Effector memory CD8-positive, alpha-beta T cell (primary cell): ENCODE measurements around the gene ARHGAP28.
"Not testable (repeated sequence)": the region's sequence is repeated elsewhere in the genome, so short reads cannot be mapped to it uniquely, and the experiment has no call there.

Experiments used
- ATAC-seq: fragments of 150-1000 bp; cut with Tn5 transposase; replicated peaks from 2 replicates; pipeline ENCODE4 v1.10.0; 2021; ENCODE audit warnings: mild to moderate bottlenecking, moderate library complexity
- DNase-seq, 3 experiments: peaks; one replicate each; pipeline ENCODE4 v3.0.0; 2021
- H3K27ac Mint-ChIP-seq, 2 donors: one replicate each; pipeline ENCODE4 v1.8.0; 2022; ENCODE audit warnings: mild to moderate bottlenecking in 2 of 2, mixed read lengths in 2 of 2, moderate library complexity in 2 of 2
- H3K27me3 Mint-ChIP-seq, 2 donors: one replicate each; pipeline ENCODE4 v1.8.0; 2022; ENCODE audit warnings: mixed read lengths in 2 of 2
- H3K36me3 Mint-ChIP-seq: one replicate; pipeline ENCODE4 v1.8.0; 2022; ENCODE audit warnings: mild to moderate bottlenecking, moderate library complexity, mixed read lengths; ENCODE audit not compliant: insufficient read depth
- H3K4me1 Mint-ChIP-seq, 2 donors: one replicate each; pipeline ENCODE4 v1.8.0; 2022; ENCODE audit warnings: low read depth in 2 of 2, mixed read lengths in 2 of 2
- H3K4me3 Mint-ChIP-seq, 2 donors: one replicate each; pipeline ENCODE4 v1.8.0; 2022; ENCODE audit warnings: mild to moderate bottlenecking in 2 of 2, mixed read lengths in 2 of 2, moderate library complexity in 2 of 2
- H3K9me3 Mint-ChIP-seq, 2 donors: one replicate each; pipeline ENCODE4 v1.8.0; 2022; ENCODE audit warnings: mixed read lengths in 2 of 2

ARHGAP28 gene

DNA sequence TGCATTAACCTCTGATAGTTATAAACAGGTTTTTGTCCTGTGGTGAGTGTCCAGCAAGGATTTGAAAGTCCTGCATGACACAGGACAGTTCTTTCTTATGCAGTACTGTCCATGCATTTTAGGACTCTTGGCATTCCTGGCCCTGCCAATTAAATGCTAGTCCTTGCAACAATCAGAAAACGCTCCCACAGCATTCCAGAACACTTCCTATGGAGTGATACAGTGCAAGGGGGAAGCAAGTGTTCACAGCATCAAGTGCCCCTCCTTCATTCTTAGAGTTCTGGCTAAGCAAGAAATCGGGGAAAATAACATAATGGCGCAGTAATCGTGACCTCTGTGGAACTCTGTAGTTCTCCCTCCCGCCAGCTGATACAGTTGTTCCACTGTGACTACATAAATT, 62.9 kb downstream of the ARHGAP28 start:
- Mint-ChIP-seq H3K27me3 (no peaks in the 10 kb centered on the region), H3K4me1 (no peaks in the 10 kb centered on the region), H3K4me3 (no peak overlapping the region), H3K27ac (no peak overlapping the region), H3K9me3 (peaks cover 13 to 15% of the 10 kb centered on the region in 2 donors), H3K36me3 (no peaks in the 10 kb centered on the region)
- ATAC-seq (no peak), DNase-seq (no peak)

DNA sequence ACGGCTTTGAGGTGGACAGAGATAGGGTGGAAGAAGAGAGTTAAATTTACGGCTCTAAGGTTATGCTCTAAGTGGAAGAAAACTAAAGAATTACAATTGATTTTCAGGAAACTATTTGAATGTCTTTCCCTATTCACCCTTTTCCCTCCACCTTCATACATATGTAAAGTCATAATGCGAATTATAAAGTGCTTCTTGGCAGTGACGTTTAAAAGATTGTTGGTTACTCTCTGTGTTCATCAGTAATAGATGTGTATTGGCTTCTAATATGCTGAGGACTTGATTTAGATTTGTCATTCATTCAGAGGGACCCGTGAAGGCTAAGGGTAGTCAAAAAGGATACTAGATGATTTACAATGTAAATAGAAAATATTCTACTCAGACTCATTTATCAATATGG, 63.9 kb downstream of the ARHGAP28 start:
- Mint-ChIP-seq H3K27ac (no peak overlapping the region), H3K36me3 (no peaks in the 10 kb centered on the region), H3K4me3 (no peak overlapping the region), H3K4me1 (no peaks in the 10 kb centered on the region), H3K9me3 (peaks cover 8% of the 10 kb centered on the region in 2 donors), H3K27me3 (no peaks in the 10 kb centered on the region)
- DNase-seq (no peak), ATAC-seq (no peak)

DNA sequence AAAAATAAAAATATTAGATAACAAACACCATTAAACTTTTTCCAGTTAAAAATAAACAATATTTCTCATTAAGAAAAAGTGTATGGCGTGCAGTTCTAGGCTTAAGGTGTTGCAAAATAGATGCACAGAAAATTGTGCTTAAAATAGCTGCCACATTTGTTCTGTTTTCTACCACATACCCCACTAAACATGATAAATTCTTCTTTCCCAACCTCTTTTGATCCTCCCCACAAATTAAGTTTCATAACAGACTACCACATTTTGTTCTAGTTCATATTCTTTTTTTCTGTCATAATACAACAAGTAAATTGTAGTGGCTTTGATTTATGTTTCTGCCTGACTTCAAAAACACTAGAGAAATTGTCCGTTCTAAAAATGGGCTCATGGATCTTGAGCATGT, 64.5 kb downstream of the ARHGAP28 start:
- H3K27me3 Mint-ChIP-seq = no peaks in the 10 kb centered on the region
- ATAC-seq (no peak), DNase-seq (no peak)
- no peaks in the 10 kb centered on the region for H3K4me1 Mint-ChIP-seq
- H3K27ac Mint-ChIP-seq = no peak overlapping the region
- H3K9me3 Mint-ChIP-seq = peaks cover 6 to 8% of the 10 kb centered on the region in 2 donors
- H3K36me3 Mint-ChIP-seq = no peaks in the 10 kb centered on the region
- H3K4me3 Mint-ChIP-seq = no peak overlapping the region

DNA sequence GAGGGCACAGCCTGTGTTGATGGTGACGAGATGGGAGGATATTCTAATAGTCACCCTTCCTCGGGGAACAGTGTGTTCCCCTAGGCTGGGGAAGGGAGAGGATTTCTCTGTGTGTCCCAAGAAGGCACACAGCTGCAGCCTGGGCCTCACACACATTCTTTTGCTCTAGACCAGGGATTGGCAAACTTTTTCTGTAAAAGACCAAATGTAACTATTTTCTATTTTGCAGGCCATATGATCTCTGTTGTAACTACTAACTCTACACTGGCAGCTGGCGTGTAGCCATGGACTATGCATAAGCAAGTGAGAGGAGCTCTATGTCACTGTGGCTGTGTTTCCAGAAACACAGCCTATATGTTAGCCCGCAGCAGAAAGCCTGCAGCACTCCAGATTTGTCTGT, 65.8 kb downstream of the ARHGAP28 start:
- H3K27ac Mint-ChIP-seq = no peak overlapping the region
- H3K4me1 Mint-ChIP-seq = no peaks in the 10 kb centered on the region
- no peaks in the 10 kb centered on the region for H3K36me3 Mint-ChIP-seq
- no peak for ATAC-seq
- no peaks in the 10 kb centered on the region for H3K27me3 Mint-ChIP-seq
- peaks cover 5 to 16% of the 10 kb centered on the region in 2 donors for H3K9me3 Mint-ChIP-seq
- DNase-seq = no peak
- H3K4me3 Mint-ChIP-seq = no peak overlapping the region

DNA sequence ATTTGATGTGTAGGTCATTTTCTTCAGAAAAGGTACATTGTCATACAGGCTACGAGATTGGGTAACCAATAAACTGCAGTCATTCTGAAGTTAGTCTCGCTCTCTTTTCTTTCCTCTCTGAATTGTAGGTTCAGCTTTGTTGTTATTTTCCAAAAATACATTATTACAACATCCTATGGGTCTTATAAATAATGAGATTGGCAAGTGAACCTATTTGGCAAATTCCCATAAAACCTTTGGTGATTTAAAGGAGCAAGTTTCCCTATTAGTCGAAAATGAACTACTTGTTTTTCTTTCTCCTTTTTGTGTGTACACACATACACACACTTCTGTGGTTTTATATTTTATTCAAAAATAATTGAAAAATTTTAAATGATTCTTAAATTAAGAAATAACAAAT, 67.0 kb downstream of the ARHGAP28 start:
- no peak overlapping the region for H3K27ac Mint-ChIP-seq
- peaks cover 2 to 19% of the 10 kb centered on the region in 2 donors for H3K9me3 Mint-ChIP-seq
- no peak overlapping the region for H3K4me3 Mint-ChIP-seq
- DNase-seq (no peak), ATAC-seq (no peak)
- no peaks in the 10 kb centered on the region for H3K36me3 Mint-ChIP-seq
- H3K27me3 Mint-ChIP-seq = no peaks in the 10 kb centered on the region
- H3K4me1 Mint-ChIP-seq = no peaks in the 10 kb centered on the region

DNA sequence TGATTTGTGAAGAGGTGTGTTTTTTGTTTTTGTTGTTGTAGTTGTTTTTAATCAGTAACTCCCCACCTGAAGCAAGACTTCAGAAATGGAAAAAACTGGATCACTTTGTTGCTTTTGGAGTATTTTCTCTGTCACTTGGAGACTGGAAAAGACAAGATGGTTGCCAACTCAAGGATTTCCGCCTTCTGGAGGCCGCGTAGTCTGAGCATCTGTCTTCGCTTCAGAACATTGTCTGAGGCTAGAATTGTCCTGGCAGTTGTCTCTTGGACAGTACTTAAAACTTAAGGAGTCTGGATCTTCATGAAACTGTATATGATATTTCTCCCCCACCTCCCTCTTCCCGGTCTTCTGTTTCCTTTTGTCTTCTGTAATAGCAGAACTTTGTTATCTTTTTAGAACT, 67.7 kb downstream of the ARHGAP28 start:
- Mint-ChIP-seq H3K4me1 (no peaks in the 10 kb centered on the region), H3K27ac (no peak overlapping the region), H3K4me3 (no peak overlapping the region), H3K27me3 (no peaks in the 10 kb centered on the region), H3K36me3 (no peaks in the 10 kb centered on the region), H3K9me3 (peaks cover 2 to 19% of the 10 kb centered on the region in 2 donors)
- DNase-seq (no peak), ATAC-seq (no peak)

DNA sequence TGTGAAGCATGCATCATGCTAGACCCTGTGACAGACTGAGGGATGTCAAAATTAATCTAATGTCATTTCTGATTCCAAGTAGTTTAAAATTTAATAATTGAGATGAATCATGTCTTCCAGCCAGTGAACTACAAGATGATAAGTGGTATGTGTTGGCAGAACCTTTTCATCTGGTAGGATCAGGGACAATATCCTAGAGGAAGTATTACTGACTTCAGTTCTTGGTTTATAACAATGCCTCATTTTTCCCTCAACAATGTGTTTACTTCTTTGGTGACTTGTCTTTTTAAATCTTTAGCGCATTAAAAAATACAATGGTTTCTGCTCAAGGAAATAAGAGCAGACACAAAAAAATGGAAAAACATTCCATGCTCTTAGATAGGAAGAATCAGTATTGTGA, 69.4 kb downstream of the ARHGAP28 start:
- no peak for ATAC-seq
- DNase-seq = no peak
- Mint-ChIP-seq H3K27me3 (no peaks in the 10 kb centered on the region), H3K4me3 (no peak overlapping the region), H3K36me3 (no peaks in the 10 kb centered on the region), H3K27ac (no peak overlapping the region), H3K9me3 (peaks cover 0 to 11% of the 10 kb centered on the region in 2 donors), H3K4me1 (no peaks in the 10 kb centered on the region)

DNA sequence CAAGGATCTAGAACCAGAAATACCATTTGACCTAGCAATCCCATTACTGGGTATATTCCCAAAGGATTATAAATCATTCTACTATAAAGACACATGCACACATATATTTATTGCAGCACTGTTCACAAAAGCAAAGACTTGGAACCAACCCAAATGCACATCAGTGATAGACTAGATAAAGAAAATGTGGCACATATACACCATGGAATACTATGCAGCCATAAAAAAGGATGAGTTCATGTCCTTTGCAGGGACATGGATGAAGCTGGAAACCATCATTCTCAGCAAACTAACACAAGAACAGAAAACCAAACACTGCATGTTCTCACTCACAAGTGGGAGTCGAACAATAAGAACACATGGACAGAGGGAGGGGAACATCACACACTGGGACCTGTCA, 70.8 kb downstream of the ARHGAP28 start:
- H3K4me1 Mint-ChIP-seq, H3K27ac Mint-ChIP-seq, H3K27me3 Mint-ChIP-seq, DNase-seq, H3K36me3 Mint-ChIP-seq, H3K4me3 Mint-ChIP-seq, ATAC-seq: not testable (repeated sequence)
- H3K9me3 Mint-ChIP-seq = peaks cover 0 to 18% of the 10 kb centered on the region in 2 donors

DNA sequence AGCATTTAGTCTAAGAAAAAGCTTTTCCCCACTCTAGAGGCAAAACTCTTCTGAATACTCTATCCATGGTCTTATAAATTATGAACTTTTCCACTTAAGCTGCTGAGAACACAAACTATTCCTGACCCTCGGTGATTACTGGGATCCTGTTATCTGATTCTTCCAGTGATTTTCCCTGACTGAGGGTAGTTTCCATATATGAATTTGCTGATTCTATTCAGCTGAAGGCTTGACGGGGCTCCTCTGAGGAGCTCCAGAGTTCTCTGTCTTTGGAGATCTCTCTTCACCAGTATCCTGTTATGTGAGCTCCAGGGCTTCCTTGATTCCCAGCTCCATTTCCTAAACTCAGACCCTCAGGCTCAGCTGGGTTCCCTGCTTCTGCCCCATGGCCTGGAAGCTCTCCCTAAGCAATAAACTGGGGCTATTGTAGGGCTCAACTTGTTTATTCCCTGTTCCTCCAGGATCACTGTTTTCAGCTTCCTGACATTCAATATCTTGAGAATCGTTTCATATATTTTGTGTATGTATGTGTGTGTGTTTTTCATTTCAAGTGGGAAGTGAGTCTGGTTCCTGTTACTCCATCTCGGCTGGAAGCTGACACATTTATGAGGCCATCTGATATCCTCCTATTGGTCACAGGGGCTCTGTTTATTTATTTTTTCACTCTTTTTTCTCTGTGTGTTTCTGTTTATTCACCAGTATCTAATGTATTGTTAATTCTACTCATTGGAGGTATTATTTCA, 78.2 kb downstream of the ARHGAP28 start:
- Mint-ChIP-seq H3K9me3 (peaks cover 4 to 14% of the 10 kb centered on the region in 2 donors), H3K36me3 (no peaks in the 10 kb centered on the region), H3K27me3 (no peaks in the 10 kb centered on the region), H3K4me3 (no peak overlapping the region), H3K27ac (no peak overlapping the region), H3K4me1 (no peaks in the 10 kb centered on the region)
- DNase-seq = no peak
- ATAC-seq = no peak

DNA sequence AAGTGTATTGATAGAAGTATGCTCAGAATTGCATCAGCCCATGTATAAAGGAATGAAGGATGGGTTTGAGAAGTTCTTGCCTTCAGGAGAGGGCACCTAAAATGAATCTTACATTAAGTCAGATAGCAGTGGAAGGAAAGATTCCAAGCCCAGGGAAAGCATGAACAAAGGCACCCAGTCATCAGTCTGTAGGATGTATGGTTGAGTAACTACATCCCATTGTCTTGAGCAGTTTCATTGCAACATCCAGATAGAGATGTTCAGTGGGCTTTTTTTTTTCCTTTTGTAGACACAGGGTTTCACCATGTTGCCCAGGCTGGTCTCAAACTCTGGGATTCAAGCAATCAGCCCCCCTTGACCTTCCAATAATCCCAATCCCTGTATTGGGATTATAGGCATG, 80.7 kb downstream of the ARHGAP28 start:
- Mint-ChIP-seq H3K4me3 (no peak overlapping the region), H3K4me1 (no peaks in the 10 kb centered on the region), H3K27ac (no peak overlapping the region), H3K36me3 (no peaks in the 10 kb centered on the region), H3K9me3 (peaks cover 8 to 18% of the 10 kb centered on the region in 2 donors), H3K27me3 (no peaks in the 10 kb centered on the region)
- DNase-seq = no peak
- no peak for ATAC-seq

DNA sequence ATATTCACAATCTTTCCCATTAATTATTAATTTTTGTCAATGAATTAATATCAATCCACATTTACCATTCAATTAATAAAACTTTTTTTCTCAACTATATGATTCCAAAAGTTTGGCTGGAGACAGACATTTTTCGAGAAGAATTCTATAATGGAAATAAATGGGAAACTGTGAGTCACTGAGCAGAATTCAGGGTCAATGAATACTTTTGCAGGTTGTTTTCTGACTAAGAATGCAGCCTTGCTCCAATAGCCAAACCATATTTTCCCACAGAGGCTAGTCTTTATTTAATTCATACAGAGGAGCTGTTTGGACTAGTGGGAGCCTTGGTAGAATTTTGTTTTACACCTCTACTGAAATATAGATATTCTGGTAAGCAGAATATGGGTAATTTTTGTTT, 82.3 kb downstream of the ARHGAP28 start:
- Mint-ChIP-seq H3K27me3 (no peaks in the 10 kb centered on the region), H3K4me3 (no peak overlapping the region), H3K36me3 (no peaks in the 10 kb centered on the region), H3K4me1 (no peaks in the 10 kb centered on the region), H3K9me3 (peaks cover 7 to 11% of the 10 kb centered on the region in 2 donors), H3K27ac (no peak overlapping the region)
- ATAC-seq (no peak), DNase-seq (no peak)

DNA sequence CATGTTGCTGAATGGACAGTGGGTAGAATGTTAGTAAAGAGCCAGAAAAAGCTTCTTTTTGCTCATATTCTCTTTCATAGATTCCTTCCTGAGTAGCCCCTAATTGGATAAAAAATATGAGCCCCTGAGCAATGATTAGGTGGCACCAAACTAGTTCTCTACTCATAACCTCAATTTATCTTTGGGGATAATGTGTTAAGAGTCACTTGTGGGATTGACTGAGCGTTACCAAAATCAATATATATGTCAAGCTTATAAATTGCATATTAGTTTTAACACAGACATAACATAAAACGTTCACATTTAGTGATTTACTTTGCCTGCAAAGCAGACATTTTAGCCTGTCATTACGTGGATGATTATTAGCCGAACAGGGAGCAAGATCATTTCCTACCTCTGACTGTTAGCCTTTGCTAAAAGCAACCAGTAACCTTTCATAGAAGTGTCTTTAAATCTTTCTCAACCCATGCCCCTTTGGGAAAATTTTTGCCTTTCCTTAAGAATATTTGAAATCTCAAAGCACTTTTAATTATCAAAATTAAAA, 85.4 kb downstream of the ARHGAP28 start:
- no peak overlapping the region for H3K27ac Mint-ChIP-seq

DNA sequence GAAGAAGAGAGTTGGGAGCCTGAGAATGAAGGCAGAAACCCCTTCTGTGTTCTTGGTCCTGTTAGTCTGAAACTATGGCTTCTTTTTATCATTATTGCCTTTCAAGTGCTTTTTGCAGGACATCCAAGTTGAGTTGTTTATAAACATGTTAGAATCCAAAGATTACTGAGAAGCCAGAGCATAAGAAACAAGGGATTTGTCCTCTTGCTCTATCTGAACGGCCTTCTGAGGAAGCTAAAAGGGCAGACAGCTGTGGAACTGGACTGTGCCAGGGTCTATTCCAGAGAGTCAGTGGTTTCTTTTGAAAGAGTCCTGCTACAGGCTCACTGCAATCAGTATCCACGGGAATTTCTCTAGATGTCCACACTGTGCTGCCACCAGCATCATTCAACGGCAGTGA, 86.6 kb downstream of the ARHGAP28 start:
- H3K36me3 Mint-ChIP-seq = no peaks in the 10 kb centered on the region
- H3K9me3 Mint-ChIP-seq = peaks cover 5 to 26% of the 10 kb centered on the region in 2 donors
- H3K27me3 Mint-ChIP-seq = no peaks in the 10 kb centered on the region
- no peak overlapping the region for H3K27ac Mint-ChIP-seq
- no peaks in the 10 kb centered on the region for H3K4me1 Mint-ChIP-seq
- no peak for ATAC-seq
- H3K4me3 Mint-ChIP-seq = no peak overlapping the region
- no peak for DNase-seq

More for the DNA sequence above, 85.4 kb downstream of the ARHGAP28 start:
- DNase-seq = no peak
- H3K27me3 Mint-ChIP-seq = no peaks in the 10 kb centered on the region
- no peaks in the 10 kb centered on the region for H3K36me3 Mint-ChIP-seq
- no peak for ATAC-seq
- no peak overlapping the region for H3K4me3 Mint-ChIP-seq
- peaks cover 8 to 19% of the 10 kb centered on the region in 2 donors for H3K9me3 Mint-ChIP-seq
- H3K4me1 Mint-ChIP-seq = no peaks in the 10 kb centered on the region

DNA sequence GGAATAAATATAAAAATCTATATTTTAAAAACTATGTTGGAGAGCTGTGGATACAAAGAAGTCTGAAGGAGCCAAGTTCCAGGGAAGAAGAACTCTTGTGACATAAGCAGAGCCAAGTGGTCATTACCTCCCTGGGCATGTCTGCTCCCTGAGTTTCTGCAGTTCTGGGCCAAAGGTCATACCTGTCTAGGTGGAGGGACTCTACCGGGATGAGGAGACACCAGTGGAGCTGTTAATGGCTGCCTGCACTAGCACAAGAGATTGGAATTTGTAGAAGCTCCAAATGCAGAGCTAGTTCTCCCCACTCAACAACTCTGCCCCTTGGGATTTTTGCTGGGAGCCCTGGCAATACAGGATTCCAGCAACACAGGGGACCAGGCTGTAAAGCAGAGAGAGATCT, 89.8 kb downstream of the ARHGAP28 start:
- H3K4me3 Mint-ChIP-seq = no peak overlapping the region
- DNase-seq (no peak), ATAC-seq (no peak)
- no peak overlapping the region for H3K27ac Mint-ChIP-seq
- no peaks in the 10 kb centered on the region for H3K27me3 Mint-ChIP-seq
- H3K4me1 Mint-ChIP-seq = no peaks in the 10 kb centered on the region
- no peaks in the 10 kb centered on the region for H3K36me3 Mint-ChIP-seq
- H3K9me3 Mint-ChIP-seq = peaks cover 3 to 18% of the 10 kb centered on the region in 2 donors
